Measurements from ENCODE around the gene LPCAT3.

Gene LPCAT3

DNA sequence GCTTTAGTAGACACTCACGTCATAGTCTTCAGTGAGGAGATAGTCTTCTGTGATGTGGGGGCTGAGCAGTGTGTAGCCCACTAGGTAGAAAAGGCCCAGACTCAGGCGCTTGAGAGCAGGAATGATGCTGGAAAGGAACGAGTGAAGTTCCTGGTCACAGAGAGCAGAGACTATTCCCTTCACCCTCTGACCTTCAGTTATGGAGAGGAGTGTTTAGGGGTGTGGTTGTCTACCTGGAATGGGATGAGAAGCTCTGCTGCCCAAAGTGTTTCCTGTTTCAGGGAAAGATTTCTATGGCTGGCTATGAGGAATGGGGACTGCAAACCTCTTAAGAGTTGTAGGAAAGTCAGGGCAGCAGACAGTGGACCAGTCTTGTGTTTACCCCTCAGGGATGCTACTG, 38.8 kb downstream of the LPCAT3 start:
- no peaks in the 10 kb centered on the region for H3K4me1 ChIP-seq (ENCODE audit: insufficient read depth, low read length, poor library complexity, severe bottlenecking)
- H3F3A ChIP-seq (ENCODE audit: low read depth), result no peaks in the 10 kb centered on the region; the same call in 1 of the 2 replicates
- peaks cover 70% of the 10 kb centered on the region; the same call in 1 of the 2 replicates for H3K36me3 ChIP-seq (ENCODE audit: insufficient read depth, low read length)
- no peak overlapping the region for H3K4me3 ChIP-seq (ENCODE audit: low read length, poor library complexity, severe bottlenecking)
- no peak overlapping the region for H3K9ac ChIP-seq (ENCODE audit: low read depth, low read length, poor library complexity, severe bottlenecking)
- no peaks in the 10 kb centered on the region for H3K9me3 ChIP-seq (ENCODE audit: insufficient read depth, low read depth, low read length)
- H3K9me2 ChIP-seq (replicated peaks; ENCODE audit: low read depth, low read length), result no peaks in the 10 kb centered on the region
- H3K4me2 ChIP-seq (ENCODE audit: low read depth, low read length, poor library complexity, severe bottlenecking), result no peak overlapping the region
- no peaks in the 10 kb centered on the region for H3K27me3 ChIP-seq (ENCODE audit: insufficient read depth, low read length, poor library complexity, severe bottlenecking)
- no peak overlapping the region for H2AFZ ChIP-seq (ENCODE audit: low read length)
- H4K20me1 ChIP-seq (ENCODE audit: insufficient read depth, low read length, poor library complexity, severe bottlenecking), result no peaks in the 10 kb centered on the region
- H3K79me2 ChIP-seq (ENCODE audit: insufficient read depth, low read length), result no peaks in the 10 kb centered on the region
- no peak for TF ChIP-seq EZH2phosphoT487 (IDR thresholded peaks at IDR 0.05; ENCODE audit: borderline replicate concordance)
- TF ChIP-seq, protein P1, sequence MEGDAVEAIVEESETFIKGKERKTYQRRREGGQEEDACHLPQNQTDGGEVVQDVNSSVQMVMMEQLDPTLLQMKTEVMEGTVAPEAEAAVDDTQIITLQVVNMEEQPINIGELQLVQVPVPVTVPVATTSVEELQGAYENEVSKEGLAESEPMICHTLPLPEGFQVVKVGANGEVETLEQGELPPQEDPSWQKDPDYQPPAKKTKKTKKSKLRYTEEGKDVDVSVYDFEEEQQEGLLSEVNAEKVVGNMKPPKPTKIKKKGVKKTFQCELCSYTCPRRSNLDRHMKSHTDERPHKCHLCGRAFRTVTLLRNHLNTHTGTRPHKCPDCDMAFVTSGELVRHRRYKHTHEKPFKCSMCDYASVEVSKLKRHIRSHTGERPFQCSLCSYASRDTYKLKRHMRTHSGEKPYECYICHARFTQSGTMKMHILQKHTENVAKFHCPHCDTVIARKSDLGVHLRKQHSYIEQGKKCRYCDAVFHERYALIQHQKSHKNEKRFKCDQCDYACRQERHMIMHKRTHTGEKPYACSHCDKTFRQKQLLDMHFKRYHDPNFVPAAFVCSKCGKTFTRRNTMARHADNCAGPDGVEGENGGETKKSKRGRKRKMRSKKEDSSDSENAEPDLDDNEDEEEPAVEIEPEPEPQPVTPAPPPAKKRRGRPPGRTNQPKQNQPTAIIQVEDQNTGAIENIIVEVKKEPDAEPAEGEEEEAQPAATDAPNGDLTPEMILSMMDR (conservative IDR thresholded peaks at IDR 0.05; ENCODE audit: low read length), result no peak

DNA sequence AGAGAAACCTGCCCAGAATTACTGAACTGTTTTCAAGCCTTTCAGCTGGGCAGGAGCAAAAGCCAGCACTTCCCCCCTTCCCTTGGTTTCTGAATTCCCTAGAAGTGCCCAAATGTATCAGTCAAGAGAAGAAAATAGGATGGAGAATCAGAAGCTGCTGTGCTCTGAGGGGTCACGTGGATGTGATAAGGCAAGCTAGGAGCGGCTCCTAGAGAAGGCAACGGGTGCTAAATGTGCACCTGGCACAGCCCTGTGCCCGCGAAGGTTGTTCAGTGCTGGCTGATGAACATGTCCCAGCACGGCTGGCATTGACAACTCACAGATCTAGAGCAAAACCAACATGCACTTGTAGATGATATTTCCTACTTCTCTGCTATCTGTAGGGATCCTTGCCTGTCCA, 39.3 kb downstream of the LPCAT3 start:
- no peaks in the 10 kb centered on the region for H3K79me2 ChIP-seq (ENCODE audit: insufficient read depth, low read length)
- no peaks in the 10 kb centered on the region for H3K27me3 ChIP-seq (ENCODE audit: insufficient read depth, low read length, poor library complexity, severe bottlenecking)
- no peaks in the 10 kb centered on the region for H4K20me1 ChIP-seq (ENCODE audit: insufficient read depth, low read length, poor library complexity, severe bottlenecking)
- TF ChIP-seq, protein P1 (conservative IDR thresholded peaks at IDR 0.05; ENCODE audit: low read length), result no peak
- TF ChIP-seq EZH2phosphoT487 (IDR thresholded peaks at IDR 0.05; ENCODE audit: borderline replicate concordance), result no peak
- H3K9me3 ChIP-seq (ENCODE audit: insufficient read depth, low read depth, low read length), result no peaks in the 10 kb centered on the region
- H3K36me3 ChIP-seq (ENCODE audit: insufficient read depth, low read length), result peaks cover 73% of the 10 kb centered on the region; the same call in 1 of the 2 replicates
- H3K9ac ChIP-seq (ENCODE audit: low read depth, low read length, poor library complexity, severe bottlenecking), result no peak overlapping the region
- H3K4me2 ChIP-seq (ENCODE audit: low read depth, low read length, poor library complexity, severe bottlenecking), result no peak overlapping the region
- no peaks in the 10 kb centered on the region for H3K4me1 ChIP-seq (ENCODE audit: insufficient read depth, low read length, poor library complexity, severe bottlenecking)
- H3K9me2 ChIP-seq (replicated peaks; ENCODE audit: low read depth, low read length), result no peaks in the 10 kb centered on the region
- no peak overlapping the region for H3K4me3 ChIP-seq (ENCODE audit: low read length, poor library complexity, severe bottlenecking)
- H3F3A ChIP-seq (ENCODE audit: low read depth), result no peaks in the 10 kb centered on the region; the same call in 1 of the 2 replicates
- no peak overlapping the region for H2AFZ ChIP-seq (ENCODE audit: low read length)

DNA sequence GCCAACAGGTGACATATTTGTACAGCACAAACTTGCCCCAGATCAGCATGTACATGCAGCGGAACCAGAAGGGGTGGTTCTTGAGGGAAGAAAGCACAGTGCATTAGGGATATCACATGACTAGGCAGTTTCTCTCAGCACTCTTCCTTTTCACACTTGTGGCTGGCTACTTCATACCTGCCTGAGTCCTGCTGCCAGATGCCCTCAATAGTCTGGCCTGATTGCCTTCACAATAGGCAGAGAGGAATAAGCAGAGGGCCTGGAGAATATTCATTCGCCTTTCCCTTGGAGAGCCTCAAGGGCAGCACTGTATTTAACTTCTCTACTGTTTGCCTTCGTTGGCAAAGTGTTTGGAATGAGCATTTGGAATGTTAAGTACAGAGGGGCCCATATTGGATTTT, 39.7 kb downstream of the LPCAT3 start:
- H3K36me3 ChIP-seq (ENCODE audit: insufficient read depth, low read length), result peaks cover 74% of the 10 kb centered on the region; the same call in 1 of the 2 replicates
- no peaks in the 10 kb centered on the region for H3K79me2 ChIP-seq (ENCODE audit: insufficient read depth, low read length)
- no peaks in the 10 kb centered on the region; the same call in 1 of the 2 replicates for H3F3A ChIP-seq (ENCODE audit: low read depth)
- no peaks in the 10 kb centered on the region for H3K4me1 ChIP-seq (ENCODE audit: insufficient read depth, low read length, poor library complexity, severe bottlenecking)
- no peak for TF ChIP-seq EZH2phosphoT487 (IDR thresholded peaks at IDR 0.05; ENCODE audit: borderline replicate concordance)
- TF ChIP-seq, protein P1 (conservative IDR thresholded peaks at IDR 0.05; ENCODE audit: low read length), result no peak
- H3K27me3 ChIP-seq (ENCODE audit: insufficient read depth, low read length, poor library complexity, severe bottlenecking), result no peaks in the 10 kb centered on the region
- H3K9ac ChIP-seq (ENCODE audit: low read depth, low read length, poor library complexity, severe bottlenecking), result no peak overlapping the region
- H3K9me2 ChIP-seq (replicated peaks; ENCODE audit: low read depth, low read length), result no peaks in the 10 kb centered on the region
- H3K9me3 ChIP-seq (ENCODE audit: insufficient read depth, low read depth, low read length), result no peaks in the 10 kb centered on the region
- no peak overlapping the region for H2AFZ ChIP-seq (ENCODE audit: low read length)
- no peaks in the 10 kb centered on the region for H4K20me1 ChIP-seq (ENCODE audit: insufficient read depth, low read length, poor library complexity, severe bottlenecking)
- H3K4me3 ChIP-seq (ENCODE audit: low read length, poor library complexity, severe bottlenecking), result no peak overlapping the region
- H3K4me2 ChIP-seq (ENCODE audit: low read depth, low read length, poor library complexity, severe bottlenecking), result no peak overlapping the region
